H1 (cell line): ENCODE data around the gene MYO1D. TPM values are rescaled to one million over a fixed set of nuclear protein-coding genes. Genes with fewer than 3 reads are reported as not detected.

Source experiments
- CTCF ChIA-PET: fragments of 300-600 bp; sonication (Branson Sonifier 250); formaldehyde crosslinking; loops from one replicate; lab custom pipeline; 2021; ENCODE audit not compliant: partially characterized antibody; lab: Charles Lee
- POLR2A ChIA-PET: fragments of 300-600 bp; sonication (Branson Sonifier 250); formaldehyde crosslinking; loops from one replicate; lab custom pipeline; 2021; ENCODE audit warnings: inconsistent platforms; ENCODE audit not compliant: partially characterized antibody; lab: Charles Lee
- DNase-seq, 2 experiments: peaks; one replicate each; pipeline versions ENCODE4 v3.0.0 to v3.0.0-alpha.2; 2010 to 2022; ENCODE audit warnings: low spot score in 2 of 2, low read depth in 1 of 2, mixed read lengths in 1 of 2
- FAIRE-seq: peaks from 2 replicates; lab custom pipeline; 2011; peaks lifted over from hg19 to GRCh38; lab: Jason Lieb, UNC
- H2AFZ ChIP-seq: 2 replicates; pipeline ENCODE4 v1.8.1; 2012; ENCODE audit warnings: low read length, inconsistent platforms
- H2AK5ac ChIP-seq: 2 replicates; pipeline ENCODE4 v1.6.1; 2013; ENCODE audit warnings: low read depth, low read length
- H2BK120ac ChIP-seq: replicated peaks from 2 replicates; pipeline ENCODE3; 2013; ENCODE audit warnings: low read depth, low read length, inconsistent platforms
- H2BK12ac ChIP-seq: 2 replicates; pipeline ENCODE4 v1.6.1; 2013; ENCODE audit warnings: low read depth, low read length
- H2BK15ac ChIP-seq: 2 replicates; pipeline ENCODE4 v1.6.1; 2013; ENCODE audit warnings: low read length
- H2BK20ac ChIP-seq: 2 replicates; pipeline ENCODE4 v1.6.1; 2013; ENCODE audit warnings: low read length
- H2BK5ac ChIP-seq: 2 replicates; pipeline ENCODE4 v1.6.1; 2013; ENCODE audit warnings: low read depth, low read length
- H3K14ac ChIP-seq: 2 replicates; pipeline ENCODE4 v1.6.1; 2013; ENCODE audit warnings: inconsistent platforms; ENCODE audit not compliant: insufficient read length
- H3K18ac ChIP-seq: 2 replicates; pipeline ENCODE4 v1.6.1; 2013; ENCODE audit warnings: low read length; ENCODE audit errors: extremely low read depth
- H3K23ac ChIP-seq: 2 replicates; pipeline ENCODE4 v1.6.1; 2013; ENCODE audit warnings: inconsistent platforms; ENCODE audit not compliant: insufficient read length
- H3K23me2 ChIP-seq: 2 replicates; pipeline ENCODE4 v1.6.1; 2013; ENCODE audit warnings: low read depth, low read length
- H3K27ac ChIP-seq: 2 replicates; pipeline ENCODE4 v1.6.1; 2011; ENCODE audit warnings: low read depth, low read length, inconsistent platforms
- H3K27me3 ChIP-seq, 4 experiments: replicated peaks in 1 of 4; 1 replicate in 1 of 4; 2 replicates in 3 of 4; pipeline versions ENCODE4 v1.6.1 to v1.8.1; 2011 to 2013; ENCODE audit warnings: low read length in 3 of 4, mild to moderate bottlenecking in 3 of 4, inconsistent platforms in 2 of 4, mixed read lengths in 2 of 4, moderate library complexity in 1 of 4; ENCODE audit not compliant: control insufficient read depth in 3 of 4, insufficient read depth in 3 of 4; ENCODE audit errors: extremely low read depth in 1 of 4
- H3K36me3 ChIP-seq, 4 experiments: 2 replicates each; pipeline versions ENCODE4 v1.6.1 to v1.8.1; 2011 to 2013; ENCODE audit warnings: mild to moderate bottlenecking in 4 of 4, low read length in 3 of 4, moderate library complexity in 2 of 4, control low read depth in 1 of 4, inconsistent platforms in 1 of 4; ENCODE audit not compliant: insufficient read depth in 4 of 4, control insufficient read depth in 2 of 4
- H3K4ac ChIP-seq: replicated peaks from 2 replicates; pipeline ENCODE3; 2013; ENCODE audit warnings: low read length, low read depth, mixed read lengths, inconsistent platforms; ENCODE audit not compliant: insufficient read length
- H3K4me1 ChIP-seq, 4 experiments: replicated peaks in 1 of 4; 1 replicate in 1 of 4; 2 replicates in 3 of 4; pipeline versions ENCODE4 v1.6.1 to v1.8.1; 2011 to 2013; ENCODE audit warnings: low read length in 3 of 4, inconsistent platforms in 2 of 4, mixed read lengths in 1 of 4; ENCODE audit not compliant: insufficient read depth in 4 of 4, control insufficient read depth in 3 of 4
- H3K4me2 ChIP-seq, 2 experiments: 2 replicates each; pipeline versions ENCODE4 v1.6.1 to v1.8.1; 2011 to 2013; ENCODE audit warnings: low read depth in 2 of 2, low read length in 2 of 2, control low read depth in 1 of 2, inconsistent platforms in 1 of 2, mild to moderate bottlenecking in 1 of 2; ENCODE audit not compliant: insufficient read depth in 1 of 2
- H3K4me3 ChIP-seq, 4 experiments: fragments of 200-600, 300-600 bp in 1 of 4; sonication (generic), shearing (Covaris generic), sonication (Bioruptor Twin) in 1 of 4; 2 replicates each; pipeline versions ENCODE4 v1.5.1 to v1.8.1; 2011 to 2016; ENCODE audit warnings: low read length in 4 of 4, low read depth in 3 of 4, control low read depth in 2 of 4, inconsistent platforms in 2 of 4, mild to moderate bottlenecking in 2 of 4, mixed read lengths in 1 of 4, moderate library complexity in 1 of 4; ENCODE audit not compliant: insufficient read depth in 2 of 4; ENCODE audit errors: extremely low read depth in 1 of 4
- H3K56ac ChIP-seq: replicated peaks from 2 replicates; pipeline ENCODE3; 2013; ENCODE audit warnings: low read depth, mild to moderate bottlenecking, mixed read lengths, low read length, inconsistent platforms; ENCODE audit not compliant: insufficient read length
- H3K79me1 ChIP-seq: 2 replicates; pipeline ENCODE4 v1.6.1; 2013; ENCODE audit warnings: low read depth, low read length, control low read depth
- H3K79me2 ChIP-seq, 2 experiments: 2 replicates each; pipeline versions ENCODE4 v1.6.1 to v1.8.1; 2012 to 2013; ENCODE audit warnings: low read length in 2 of 2, mild to moderate bottlenecking in 2 of 2, inconsistent platforms in 1 of 2; ENCODE audit not compliant: insufficient read depth in 2 of 2, control insufficient read depth in 1 of 2
- H3K9ac ChIP-seq, 4 experiments: replicated peaks in 1 of 4; 1 replicate in 1 of 4; 2 replicates in 3 of 4; pipeline versions ENCODE4 v1.6.1 to v1.8.1; 2011 to 2013; ENCODE audit warnings: low read depth in 3 of 4, low read length in 3 of 4, control low read depth in 2 of 4, mild to moderate bottlenecking in 2 of 4, moderate library complexity in 2 of 4, inconsistent platforms in 1 of 4; ENCODE audit errors: extremely low read depth in 1 of 4
- H3K9me3 ChIP-seq, 2 experiments: 2 replicates each; pipeline versions ENCODE4 v1.6.1 to v1.8.1; 2012 to 2013; ENCODE audit warnings: mild to moderate bottlenecking in 2 of 2, moderate library complexity in 2 of 2, control low read depth in 1 of 2, inconsistent platforms in 1 of 2, low read depth in 1 of 2, low read length in 1 of 2, mixed read lengths in 1 of 2; ENCODE audit not compliant: insufficient read depth in 2 of 2
- H4K20me1 ChIP-seq, 2 experiments: replicated peaks in 1 of 2; 2 replicates each; pipeline versions ENCODE3 to v1.8.1; 2011 to 2013; ENCODE audit warnings: inconsistent platforms in 2 of 2, low read length in 2 of 2, mild to moderate bottlenecking in 1 of 2; ENCODE audit not compliant: insufficient read depth in 2 of 2, control insufficient read depth in 1 of 2
- H4K5ac ChIP-seq: 2 replicates; pipeline ENCODE4 v1.6.1; 2013; ENCODE audit warnings: low read length, low read depth, mixed read lengths, inconsistent platforms; ENCODE audit not compliant: insufficient read length
- H4K8ac ChIP-seq: 2 replicates; pipeline ENCODE4 v1.8.0; 2013; ENCODE audit warnings: mild to moderate bottlenecking, moderate library complexity, low read length, inconsistent platforms; ENCODE audit not compliant: insufficient read depth; ENCODE audit errors: extremely low read depth
- H4K91ac ChIP-seq: replicated peaks from 2 replicates; pipeline ENCODE3; 2013; ENCODE audit warnings: low read length, mixed read lengths, inconsistent platforms; ENCODE audit not compliant: insufficient read length
- CTCF ChIP-seq, 3 experiments: IDR thresholded peaks; 1 replicate in 2 of 3; 2 replicates in 1 of 3; pipeline versions ENCODE4 v1.5.1 to v1.6.1; 2011; ENCODE audit warnings: low read length in 3 of 3, mild to moderate bottlenecking in 3 of 3, inconsistent platforms in 2 of 3, low read depth in 1 of 3, moderate library complexity in 1 of 3; ENCODE audit not compliant: insufficient read depth in 1 of 3; ENCODE audit errors: control extremely low read depth in 1 of 3
- HDAC2 ChIP-seq, 2 experiments: fragments of 300-600 bp in 1 of 2; sonication (generic) in 1 of 2; IDR thresholded peaks; 2 replicates each; pipeline ENCODE4 v1.6.1; 2011 to 2012; ENCODE audit warnings: low read depth in 2 of 2, low read length in 2 of 2, mild to moderate bottlenecking in 2 of 2, moderate library complexity in 2 of 2, borderline replicate concordance in 1 of 2, inconsistent platforms in 1 of 2
- MAX ChIP-seq: IDR thresholded peaks from 2 replicates; pipeline ENCODE4 v1.6.1; 2012; ENCODE audit warnings: inconsistent platforms
- NRF1 ChIP-seq: IDR thresholded peaks from 2 replicates; pipeline ENCODE4 v1.6.1; 2011; ENCODE audit warnings: mild to moderate bottlenecking, low read depth, low read length, improper control_type of control experiment
- POLR2AphosphoS5 ChIP-seq: IDR thresholded peaks from 2 replicates; pipeline ENCODE4 v1.6.1; 2011; ENCODE audit warnings: low read depth, low read length
- RBBP5 ChIP-seq: IDR thresholded peaks from 2 replicates; pipeline ENCODE4 v1.7.1; 2012; ENCODE audit warnings: low read depth, mild to moderate bottlenecking, inconsistent platforms, low read length, moderate library complexity, borderline replicate concordance
- RXRA ChIP-seq: IDR thresholded peaks from 2 replicates; pipeline ENCODE4 v1.6.1; 2011; ENCODE audit warnings: low read depth, mild to moderate bottlenecking, low read length, moderate library complexity; ENCODE audit not compliant: insufficient read depth
- SIN3A ChIP-seq, 2 experiments: IDR thresholded peaks in 1 of 2; conservative IDR thresholded peaks in 1 of 2; 2 replicates each; pipeline ENCODE4 v1.6.1; 2011 to 2012; ENCODE audit warnings: low read length in 2 of 2, improper control_type of control experiment in 1 of 2, low read depth in 1 of 2, mild to moderate bottlenecking in 1 of 2
- SIRT6 ChIP-seq: IDR thresholded peaks from one replicate; pipeline ENCODE4 v1.7.1; 2012; ENCODE audit warnings: low read length, inconsistent platforms
- YY1 ChIP-seq: IDR thresholded peaks from 2 replicates; pipeline ENCODE4 v1.6.1; 2011; ENCODE audit warnings: low read depth, mild to moderate bottlenecking, low read length
- ZNF274 ChIP-seq: IDR thresholded peaks from 2 replicates; pipeline ENCODE4 v1.7.0; 2012; ENCODE audit warnings: low read length, borderline replicate concordance; ENCODE audit errors: extremely low read depth
- WGBS, 2 experiments: shearing (Covaris generic) in 1 of 2; methylation state at CpG; one replicate each; pipeline versions ENCODE4 v1.1.6 to v1.1.7; 2013 to 2015; ENCODE audit warnings: low lambda C conversion rate in 2 of 2, mixed read lengths in 2 of 2, inconsistent platforms in 1 of 2, low coverage in 1 of 2, missing lambda C conversion rate in 1 of 2; ENCODE audit not compliant: insufficient replicate concordance in 2 of 2, insufficient coverage in 1 of 2, insufficient read length in 1 of 2; ENCODE audit errors: extremely low coverage in 1 of 2, missing lambda C conversion rate in 1 of 2; 5-methylcytosine and 5-hydroxymethylcytosine counted together
- polyA plus RNA-seq, 7 experiments: library from polyadenylated mRNA; depleted of rRNA in 3 of 7; stranded (reverse) in 5 of 7; unstranded in 2 of 7; fragments of >200 nt in 5 of 7; fragments of 200-250 nt in 2 of 7; gene quantifications; 1 replicate in 5 of 7; 2 replicates in 1 of 7; 4 replicates in 1 of 7; pipeline versions ENCODE4 v1.2.1 to v1.2.3, GENCODE V29; 2011 to 2013; ENCODE audit warnings: missing spikeins in 2 of 7, mixed read lengths in 2 of 7
- total RNA-seq: library from RNA; stranded (reverse); fragmentation: NEBNext Ultra II Directional; extraction: Animal tissue kit (Norgen Biotek cat#: 25700); gene quantifications from 2 replicates; pipeline ENCODE4 v1.2.1, GENCODE V29; 2021

The MYO1D gene
- total and polyA plus RNA-seq, 2 of the 8 experiments (the other 6 are each of a cell fraction or from before 2014, with no cell fraction given) = 6.5 to 25.4 TPM

- H3K4me3 ChIP-seq = no peak overlapping the region
- peaks cover 0 to 3% (median 0%) of the 10 kb centered on the region in 4 experiments; a peak in 2 of 7 replicates for H3K4me1 ChIP-seq
- no peak overlapping the region for H2BK5ac ChIP-seq
- H2AFZ ChIP-seq = no peak overlapping the region
- no peak overlapping the region for H2BK20ac ChIP-seq
- H2BK12ac ChIP-seq = no peak overlapping the region
- no peak overlapping the region for H2AK5ac ChIP-seq
- ChIA-PET CTCF (interaction anchor here (0.9 to 2.1 kb wide), 4 partner anchors 10 to 73 kb away, joined by 3 to 7 read pairs (median 4); no protein-coding TSS in a partner anchor), POLR2A (no interaction called here)
- WGBS, 2 experiments = 81% methylated on average over 2 of the region's 2 CpGs; no CpG with 5 or more reads in 1 of the 2 experiments
- H3K79me2 ChIP-seq = no peaks in the 10 kb centered on the region
- H4K8ac ChIP-seq = no peak overlapping the region
- H3K79me1 ChIP-seq = no peaks in the 10 kb centered on the region
- H4K91ac ChIP-seq = no peak overlapping the region
- FAIRE-seq = no peak
- no peak overlapping the region for H3K23ac ChIP-seq
- no peaks in the 10 kb centered on the region; the same call in 1 of the 2 replicates for H3K23me2 ChIP-seq
- H4K20me1 ChIP-seq = no peaks in the 10 kb centered on the region
- no peak overlapping the region for H4K5ac ChIP-seq
- H3K4ac ChIP-seq = no peak overlapping the region
- H3K9me3 ChIP-seq = no peaks in the 10 kb centered on the region
- H2BK120ac ChIP-seq = no peak overlapping the region
- no peak overlapping the region for H3K4me2 ChIP-seq
- H3K18ac ChIP-seq = no peak overlapping the region
- H2BK15ac ChIP-seq = no peak overlapping the region
- no peak for DNase-seq
- no peaks in the 10 kb centered on the region for H3K27me3 ChIP-seq
- no peak overlapping the region for H3K9ac ChIP-seq
- H3K14ac ChIP-seq = no peak overlapping the region
- H3K56ac ChIP-seq = no peak overlapping the region
- no peak overlapping the region for H3K27ac ChIP-seq
- H3K36me3 ChIP-seq = no peaks in the 10 kb centered on the region
- TF ChIP-seq CTCF (IDR thresholded peaks at IDR 0.05; ENCODE audit: control extremely low read depth in 1 of 3, insufficient read depth in 1 of 3, low read depth in 1 of 3, low read length in 3 of 3) (no peak), RBBP5 (no peak), YY1 (no peak), MAX (no peak), RXRA (no peak), POLR2AphosphoS5 (no peak), SIN3A (conservative IDR thresholded peaks at IDR 0.05 in 1 of 2, IDR thresholded peaks at IDR 0.05 in 1 of 2; ENCODE audit: low read depth in 1 of 2, low read length in 2 of 2) (no peak), HDAC2 (IDR thresholded peaks at IDR 0.05; ENCODE audit: borderline replicate concordance in 1 of 2, low read depth in 2 of 2, low read length in 2 of 2) (no peak), SIRT6 (no peak), NRF1 (no peak), ZNF274 (no peak)
Measured at GRCh38 chr17:32732296-32732642, 144.7 kb downstream of the MYO1D start.
